Endometrial microvascular endothelial cells (primary cell): ENCODE results near the gene SMPD3. TPM values are rescaled to one million over a fixed set of nuclear protein-coding genes. Genes with fewer than 3 reads are reported as not detected.

ENCODE experiments used
- in situ Hi-C: cut with HindIII; loops from 2 replicates; pipeline ENCODE4 v1.10.0; 2017; ENCODE audit warnings: low sequenced_read_pairs, low pct_unique_long_range_greater_than_20kb; ENCODE audit errors: inconsistent ontology term
- total RNA-seq: library from RNA; depleted of rRNA; stranded (reverse); fragments of >200 nt; gene quantifications from one replicate; pipeline ENCODE4 v1.2.3, GENCODE V29; 2015; ENCODE audit errors: inconsistent ontology term

Gene SMPD3
- total RNA-seq, 1 donor from 2014 or later = not detected

DNA sequence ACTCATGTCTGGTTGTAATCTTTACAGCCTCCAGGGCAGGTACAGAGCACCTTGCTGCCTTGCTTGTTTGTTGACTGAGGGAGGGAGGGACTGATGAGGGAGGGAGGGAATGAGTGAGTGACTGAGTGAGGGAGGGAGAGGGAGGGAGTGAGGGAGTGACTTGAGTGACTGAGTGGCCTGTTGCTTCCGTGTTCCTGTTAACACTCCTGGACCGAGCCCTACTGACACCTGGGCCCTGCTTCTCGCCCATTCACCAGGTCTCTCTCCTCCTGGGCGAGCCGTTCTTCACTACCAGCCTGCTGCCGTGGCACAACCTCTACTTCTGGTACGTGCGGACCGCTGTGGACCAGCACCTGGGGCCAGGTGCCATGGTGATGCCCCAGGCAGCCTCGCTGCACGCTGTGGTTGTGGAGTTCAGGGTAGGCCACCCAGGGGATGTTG lies 96.3 kb downstream of the SMPD3 start:
- in situ Hi-C loops = no loop called here

DNA sequence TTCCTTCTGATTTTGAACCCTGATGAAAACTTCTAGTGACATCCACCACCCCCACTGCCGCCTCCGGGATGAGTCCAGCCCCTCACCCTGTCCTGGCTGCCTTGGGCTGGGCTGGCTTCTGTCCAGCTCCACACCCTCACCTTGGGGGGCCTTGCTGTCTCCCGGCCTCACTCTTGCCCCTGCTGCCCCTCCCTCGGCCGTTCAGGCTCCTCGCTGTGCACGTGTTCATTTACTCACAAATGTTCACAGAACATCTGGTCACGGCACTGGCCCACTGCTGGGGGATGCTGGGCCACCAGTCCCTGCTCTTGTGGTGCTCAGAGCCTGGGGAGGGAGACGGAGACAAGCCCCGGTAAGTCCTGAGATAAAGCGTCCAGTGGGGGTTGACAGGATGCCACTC lies 96.8 kb downstream of the SMPD3 start:
- in situ Hi-C loops = no loop called here

DNA sequence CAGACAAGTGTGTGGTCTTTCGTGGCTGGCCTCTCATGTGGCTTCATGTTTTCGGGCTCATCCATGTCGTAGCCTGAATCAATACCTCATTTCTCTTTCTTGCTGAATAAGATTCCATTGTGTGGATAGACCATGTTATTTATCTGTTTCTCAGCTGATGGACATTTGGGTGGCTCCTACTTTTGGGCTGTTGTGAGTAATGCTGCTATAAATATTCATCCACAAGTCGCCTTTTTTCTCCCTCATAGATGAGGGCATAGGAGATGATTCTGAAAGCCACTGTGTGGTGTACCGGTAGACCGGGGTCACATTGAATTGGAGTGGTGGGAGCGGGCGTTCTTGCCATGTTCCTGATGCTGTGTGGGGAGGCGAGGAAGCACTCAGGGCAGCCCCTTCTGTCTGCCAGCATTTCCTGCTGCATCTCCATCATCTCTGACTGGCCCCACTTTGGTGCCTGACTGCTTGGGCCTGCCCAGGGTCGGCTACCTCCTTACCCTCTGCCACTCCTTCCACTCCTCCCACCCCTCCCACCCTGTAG lies 97.4 kb downstream of the SMPD3 start:
- in situ Hi-C loops = no loop called here

DNA sequence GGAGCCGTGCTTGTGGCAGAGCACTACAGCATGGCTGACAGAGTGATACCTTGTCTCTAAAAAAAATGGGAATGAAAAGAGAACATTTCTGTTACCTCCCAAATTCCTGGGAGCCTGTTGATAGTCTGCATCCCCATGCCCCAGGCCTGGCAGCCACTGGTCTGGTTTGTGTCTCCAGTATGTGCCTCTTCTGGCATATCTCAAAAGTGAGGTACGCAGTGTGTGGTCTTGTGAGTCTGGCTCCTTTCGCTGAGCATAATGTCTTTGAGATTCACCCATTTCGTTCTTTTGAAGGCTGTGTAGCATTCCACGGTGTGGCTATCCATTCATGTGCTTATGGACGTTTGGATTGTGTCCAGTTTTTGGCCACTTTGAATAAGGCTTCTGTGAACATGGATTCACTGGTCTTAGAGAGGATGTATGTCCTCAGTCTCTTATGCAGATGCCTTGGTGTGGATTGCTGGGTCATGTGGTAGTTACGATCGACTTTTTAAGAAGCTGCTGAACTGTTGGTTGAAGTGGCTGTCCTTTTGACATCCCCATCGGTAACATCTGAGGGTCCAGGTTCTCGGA lies 98.4 kb downstream of the SMPD3 start:
- in situ Hi-C loops = no loop called here

DNA sequence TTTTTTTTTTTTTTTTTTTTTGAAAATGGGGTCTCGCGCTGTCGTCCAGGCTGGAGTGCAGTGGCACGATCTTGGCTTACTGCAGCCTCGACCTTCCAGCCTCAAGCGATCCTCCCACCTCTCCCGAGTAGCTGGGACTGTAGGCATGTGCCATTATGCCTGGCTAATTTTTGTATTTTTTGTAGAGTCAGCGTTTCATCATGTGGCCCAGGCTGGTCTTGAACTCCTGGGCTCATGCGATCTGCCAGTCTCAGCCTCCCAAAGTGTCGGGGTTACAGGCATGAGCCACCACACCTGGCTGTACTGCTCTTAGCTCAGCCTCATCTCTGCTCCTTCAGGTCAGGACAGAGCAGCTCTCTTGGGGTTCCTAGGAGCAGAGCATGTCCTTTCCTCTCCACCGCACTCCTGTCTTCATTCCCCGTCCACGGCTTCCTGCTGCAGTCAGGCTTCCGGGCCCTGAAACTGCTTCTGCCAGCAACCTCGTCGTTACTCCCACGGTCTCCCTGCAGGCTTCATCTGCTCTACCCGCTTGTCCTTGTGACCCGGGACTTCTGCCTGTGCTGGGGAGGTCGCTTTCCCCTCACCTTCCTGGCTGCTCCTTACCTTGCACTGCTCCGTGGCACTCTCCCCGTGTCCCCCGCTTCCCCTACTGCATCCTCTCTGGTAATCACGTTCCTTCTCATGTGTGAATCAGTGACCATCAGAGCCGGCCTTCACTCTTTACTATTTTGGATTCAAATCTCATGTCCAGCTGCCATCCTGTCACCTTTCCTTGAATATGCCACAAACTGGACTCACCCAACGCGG lies 99.5 kb downstream of the SMPD3 start:
- in situ Hi-C loops = no loop called here

DNA sequence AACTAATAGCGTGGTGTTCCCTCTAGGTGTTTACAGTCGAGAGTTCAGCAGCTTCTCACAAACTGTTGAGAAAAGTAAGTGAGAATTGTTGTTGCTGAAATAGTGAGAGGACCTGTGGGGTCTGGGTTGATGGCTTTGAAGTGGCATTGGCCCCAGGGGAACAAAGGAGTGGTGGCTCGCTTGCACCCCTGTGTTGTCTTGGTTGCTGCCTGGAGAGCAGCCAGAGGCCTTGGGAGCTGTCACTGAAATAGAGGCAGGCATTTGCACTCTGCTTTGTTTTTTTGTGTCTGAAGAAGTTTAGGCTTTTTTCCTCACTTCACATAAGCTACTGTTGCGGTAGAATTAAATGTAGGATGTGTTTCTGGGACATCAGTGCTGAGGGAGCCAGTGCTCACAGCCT lies 100.7 kb downstream of the SMPD3 start:
- in situ Hi-C loops = no loop called here

DNA sequence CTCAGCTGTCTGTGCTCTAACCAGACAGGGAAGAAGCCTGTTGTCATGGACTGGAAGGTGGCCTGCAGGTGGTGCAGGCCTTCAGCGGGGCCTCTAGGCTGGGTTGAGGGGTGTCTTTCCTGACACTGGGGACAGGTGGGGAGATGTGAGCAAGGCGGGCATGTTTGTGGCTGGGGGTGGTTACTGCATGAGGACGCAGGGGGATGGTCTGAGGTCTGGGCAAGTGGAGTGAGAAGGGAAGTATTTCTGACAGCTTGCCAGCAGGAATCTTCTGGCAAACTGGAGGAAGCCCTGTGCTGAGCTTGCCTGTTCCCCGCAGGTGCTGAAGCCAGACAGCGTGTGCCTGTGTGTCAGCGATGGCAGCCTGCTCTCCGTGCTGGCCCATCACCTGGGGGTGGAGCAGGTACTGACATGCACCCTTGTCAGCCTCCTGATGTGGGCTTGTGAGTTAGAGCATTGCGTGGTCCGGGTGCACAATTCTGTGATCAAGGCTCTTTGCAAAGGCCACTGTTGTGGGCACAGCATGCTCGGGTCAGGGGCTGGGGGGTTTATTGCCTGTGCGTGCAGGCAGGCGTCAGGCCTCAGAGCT lies 101.3 kb downstream of the SMPD3 start:
- in situ Hi-C loops = no loop called here

DNA sequence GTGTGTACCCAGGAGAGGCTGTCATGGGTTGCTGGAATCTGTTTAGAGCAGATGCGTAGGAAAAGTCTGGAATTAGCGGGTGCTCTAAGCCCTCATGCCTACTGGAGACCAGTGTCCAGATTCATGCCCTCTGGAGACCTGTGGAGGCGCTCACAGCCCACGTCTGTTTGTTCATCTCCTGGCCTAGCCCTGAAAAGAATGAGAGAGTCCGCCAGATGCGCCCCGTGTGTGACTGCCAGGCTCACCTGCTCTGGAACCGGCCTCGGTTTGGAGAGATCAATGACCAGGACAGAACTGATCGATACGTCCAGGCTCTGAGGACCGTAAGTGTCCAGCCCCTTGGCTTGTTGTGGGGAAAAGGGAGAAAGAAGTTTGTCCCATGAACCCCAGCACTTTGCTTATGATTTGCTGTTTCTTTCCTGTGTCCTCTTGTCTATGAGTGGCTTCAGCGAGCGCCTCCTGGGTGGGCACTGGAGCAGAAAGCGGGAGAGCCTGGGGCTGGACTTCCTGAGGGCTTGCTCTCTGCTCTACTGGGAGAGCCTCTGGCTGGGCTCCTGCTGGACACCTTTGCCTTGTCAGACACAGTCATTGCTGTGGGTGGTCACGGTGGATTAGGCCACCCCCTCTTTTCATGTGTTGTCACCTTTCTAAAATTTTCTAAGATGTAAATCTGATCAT lies 102.2 kb downstream of the SMPD3 start:
- in situ Hi-C loops = no loop called here

DNA sequence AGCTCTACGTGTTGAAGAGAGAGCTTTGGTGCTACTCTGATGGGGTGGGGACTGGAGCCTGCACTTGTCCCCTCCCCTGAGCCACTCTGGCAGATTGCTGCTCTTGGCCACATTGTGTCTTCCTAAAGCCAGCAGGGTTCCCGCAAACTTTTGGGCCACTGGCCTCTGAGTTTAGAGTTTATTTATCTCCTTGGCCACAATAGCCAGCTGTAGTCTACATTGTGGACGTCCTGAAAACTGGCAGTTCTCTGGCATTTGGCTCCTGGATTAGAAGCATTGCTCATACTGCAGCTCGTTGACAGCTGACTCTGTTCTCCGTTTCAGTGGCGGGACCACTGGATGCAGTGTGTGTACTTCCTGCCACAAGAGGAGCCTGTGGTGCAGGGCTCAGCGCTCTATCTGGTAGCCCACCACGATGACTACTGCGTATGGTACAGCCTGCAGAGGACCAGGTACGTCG lies 102.9 kb downstream of the SMPD3 start:
- in situ Hi-C loops = no loop called here

DNA sequence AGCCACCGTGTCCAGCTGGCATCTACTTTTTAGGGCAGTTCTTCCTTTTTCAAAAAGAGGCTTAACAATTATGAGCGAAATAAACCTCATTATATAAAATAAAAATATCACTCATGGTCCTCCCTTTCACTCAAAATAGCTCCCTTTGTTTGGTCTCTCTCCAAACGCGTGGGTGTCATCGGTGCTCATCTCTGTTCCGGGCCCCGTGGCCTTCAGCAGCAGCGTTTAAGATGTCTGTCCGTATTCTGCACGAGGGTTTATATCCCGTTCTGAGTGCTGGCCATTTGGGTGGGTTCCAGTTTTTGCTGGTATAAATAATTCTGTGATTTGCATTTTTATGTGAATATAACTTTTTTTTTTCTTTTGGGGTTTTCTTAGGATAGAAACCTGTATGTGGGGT lies 104.1 kb downstream of the SMPD3 start:
- in situ Hi-C loops = no loop called here

DNA sequence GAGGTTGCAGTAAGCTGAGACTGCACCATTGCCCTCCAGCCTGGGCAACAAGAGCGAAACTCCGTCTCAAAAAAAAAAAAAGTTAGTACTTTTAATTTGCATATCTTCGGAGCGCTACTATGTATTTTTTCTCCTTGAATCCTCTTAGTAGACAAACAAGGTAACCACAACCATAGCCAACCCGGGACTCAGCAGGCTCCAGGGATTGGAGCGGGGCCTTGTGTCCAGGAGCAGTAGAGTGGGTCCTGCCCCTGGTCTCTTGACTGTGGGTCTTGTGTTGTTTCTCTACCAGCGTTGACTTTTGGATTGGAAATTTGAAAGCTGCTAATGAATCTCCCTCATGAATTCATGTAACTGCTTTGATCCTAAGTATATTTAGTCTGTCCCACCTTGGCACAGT lies 105.2 kb downstream of the SMPD3 start:
- in situ Hi-C loops = no loop called here

DNA sequence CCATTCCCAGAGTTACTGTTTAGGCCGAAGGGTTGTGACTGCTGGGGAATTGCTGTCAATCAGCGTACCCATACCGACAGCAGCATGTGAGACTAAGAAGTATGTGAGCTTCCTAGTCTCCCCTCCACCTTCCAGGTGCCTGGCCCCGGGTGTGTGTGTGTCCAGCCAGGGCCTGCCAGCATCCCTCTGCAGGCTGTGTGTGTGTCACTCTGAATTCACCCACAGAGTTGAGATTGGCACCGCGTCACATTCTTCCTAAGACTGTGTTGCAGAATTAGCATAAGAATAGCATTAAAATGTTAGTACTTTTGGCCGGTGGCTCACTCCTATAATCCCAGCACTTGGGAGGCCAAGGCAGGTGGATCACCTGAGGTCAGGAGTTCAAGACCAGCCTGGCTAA lies 105.7 kb downstream of the SMPD3 start:
- in situ Hi-C loops = no loop called here

DNA sequence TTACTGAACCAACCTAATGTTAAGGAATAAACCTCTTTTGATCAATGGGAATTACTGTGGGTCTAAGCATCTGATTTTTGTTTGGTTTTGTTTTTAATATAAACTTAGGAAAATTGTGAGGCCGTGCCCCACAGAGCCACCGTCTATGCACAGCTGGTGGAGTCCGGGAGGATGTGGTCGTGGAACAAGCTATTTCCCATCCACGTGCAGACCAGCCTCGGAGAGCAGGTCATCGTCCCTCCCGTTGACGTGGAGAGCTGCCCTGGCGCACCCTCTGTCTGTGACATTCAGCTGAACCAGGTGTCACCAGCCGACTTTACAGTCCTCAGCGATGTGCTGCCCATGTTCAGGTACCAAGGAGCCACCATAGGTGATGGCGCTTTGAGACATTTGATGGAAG lies 109.1 kb downstream of the SMPD3 start:
- in situ Hi-C loops = no loop called here

DNA sequence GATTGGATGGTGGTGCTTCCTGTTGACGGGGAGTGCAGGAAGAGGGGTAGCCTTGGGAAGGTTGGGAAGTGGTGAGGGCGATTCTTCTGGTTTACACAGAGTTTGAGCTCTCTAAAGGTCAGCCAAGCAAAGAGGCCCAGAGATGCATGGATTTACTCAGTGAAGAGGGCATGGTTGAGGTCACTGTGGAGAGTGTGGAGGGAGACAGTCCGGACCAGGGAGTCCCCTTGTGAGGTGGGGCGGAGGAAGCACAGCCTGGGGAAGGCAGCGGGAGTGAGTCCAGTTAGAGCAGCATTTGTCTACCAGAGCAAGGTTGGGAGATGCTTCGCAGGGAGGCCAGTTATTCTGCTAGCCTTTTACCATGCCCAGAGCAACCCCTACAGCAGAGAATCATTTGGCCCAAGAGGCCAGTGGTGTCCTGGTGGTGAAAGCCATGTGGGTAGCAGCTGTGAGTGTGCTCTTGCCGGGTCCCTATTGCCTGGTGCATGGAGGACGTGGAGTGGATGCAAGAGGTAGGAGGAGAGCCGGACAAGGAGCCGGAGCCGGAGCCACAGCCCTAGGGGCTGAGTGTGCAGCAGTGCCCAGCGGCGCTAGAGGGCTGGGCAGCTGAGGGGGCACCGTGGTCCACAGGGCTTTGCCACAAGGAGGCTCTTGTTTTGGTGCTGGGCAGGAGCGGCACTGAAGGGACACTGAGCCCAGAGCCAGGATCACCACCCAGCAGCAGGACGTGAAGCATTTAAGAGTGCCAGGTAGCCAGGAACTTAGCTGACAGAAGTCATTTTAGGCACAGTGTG lies 109.8 kb downstream of the SMPD3 start:
- in situ Hi-C loops = no loop called here

DNA sequence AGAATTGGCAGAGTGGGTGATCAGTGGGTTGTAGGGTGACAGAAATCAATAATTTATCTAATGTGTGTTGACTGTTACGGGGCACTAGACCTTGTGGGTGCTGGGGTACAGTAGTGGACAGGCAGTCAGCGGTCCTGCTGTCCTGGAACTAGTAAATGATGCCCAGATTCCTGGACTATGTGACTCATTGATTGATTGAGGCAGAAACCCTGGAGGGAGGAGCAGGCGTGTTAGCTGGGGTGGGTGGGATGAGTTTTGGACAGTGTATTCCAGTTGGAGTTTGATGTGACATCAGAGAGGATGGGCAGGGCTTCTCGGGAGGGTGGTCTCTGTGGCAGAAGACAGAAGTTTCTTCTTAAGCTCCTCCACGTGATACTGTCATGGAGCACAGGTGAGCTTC lies 113.1 kb downstream of the SMPD3 start:
- in situ Hi-C loops = no loop called here

DNA sequence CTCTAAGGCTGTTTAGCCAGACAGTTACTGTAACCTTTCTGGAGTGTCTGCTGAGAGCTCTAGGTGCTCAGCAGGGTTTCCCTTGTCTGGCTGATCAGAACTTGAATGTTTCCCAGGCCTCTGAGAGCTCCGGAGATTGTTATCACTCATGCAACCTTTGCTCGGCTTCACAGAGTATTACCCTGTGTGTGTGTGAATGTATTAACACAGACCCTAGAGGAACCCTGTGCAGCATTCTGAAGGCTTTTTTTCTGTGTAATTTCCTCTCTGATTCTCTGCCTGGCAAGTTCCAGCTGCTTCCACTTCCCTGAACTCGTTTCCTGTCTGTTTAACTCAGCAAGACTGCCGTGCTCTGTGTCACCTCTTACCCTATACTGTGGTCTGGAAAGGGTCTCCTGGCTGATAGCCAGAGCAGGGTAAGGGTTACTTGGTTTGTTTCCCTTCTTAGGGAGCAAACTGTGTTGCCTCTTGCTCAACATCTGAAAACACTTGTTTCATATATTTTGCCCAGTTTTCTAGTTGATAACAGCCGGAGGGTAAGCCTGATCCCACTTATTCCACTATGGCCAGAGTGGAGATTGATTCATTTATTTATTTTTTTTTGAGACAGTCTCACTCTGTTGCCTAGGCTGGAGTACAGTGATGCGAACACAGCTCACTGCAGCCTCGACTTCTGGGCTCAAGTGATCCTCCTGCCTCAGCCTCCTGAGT lies 115.7 kb downstream of the SMPD3 start:
- in situ Hi-C loops = no loop called here

DNA sequence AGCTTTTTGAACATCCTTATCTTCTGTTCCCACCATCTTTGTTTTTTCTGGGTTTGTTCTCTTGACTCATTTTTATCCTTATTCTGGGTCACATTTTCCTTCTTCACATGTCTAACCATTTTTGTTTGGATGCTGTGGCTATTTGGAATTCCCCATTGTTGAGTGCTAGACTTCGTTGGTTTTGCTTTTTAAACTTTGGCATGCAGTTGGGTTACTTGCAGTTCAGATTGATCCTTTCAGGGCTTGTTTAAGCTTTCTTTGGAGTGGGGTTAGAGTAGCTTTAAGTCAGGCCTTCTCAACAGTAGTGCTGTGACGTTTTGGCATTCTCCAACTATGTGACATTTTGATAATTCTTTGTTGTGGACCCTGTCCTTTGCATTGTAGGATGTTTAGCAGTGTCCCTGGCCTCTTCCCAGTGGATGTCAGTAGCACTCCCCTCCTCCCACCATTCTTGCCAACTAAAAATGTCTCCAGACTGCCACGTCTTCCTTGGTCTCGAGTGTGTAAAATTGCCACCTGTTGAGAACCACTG lies 116.4 kb downstream of the SMPD3 start:
- in situ Hi-C loops = no loop called here

DNA sequence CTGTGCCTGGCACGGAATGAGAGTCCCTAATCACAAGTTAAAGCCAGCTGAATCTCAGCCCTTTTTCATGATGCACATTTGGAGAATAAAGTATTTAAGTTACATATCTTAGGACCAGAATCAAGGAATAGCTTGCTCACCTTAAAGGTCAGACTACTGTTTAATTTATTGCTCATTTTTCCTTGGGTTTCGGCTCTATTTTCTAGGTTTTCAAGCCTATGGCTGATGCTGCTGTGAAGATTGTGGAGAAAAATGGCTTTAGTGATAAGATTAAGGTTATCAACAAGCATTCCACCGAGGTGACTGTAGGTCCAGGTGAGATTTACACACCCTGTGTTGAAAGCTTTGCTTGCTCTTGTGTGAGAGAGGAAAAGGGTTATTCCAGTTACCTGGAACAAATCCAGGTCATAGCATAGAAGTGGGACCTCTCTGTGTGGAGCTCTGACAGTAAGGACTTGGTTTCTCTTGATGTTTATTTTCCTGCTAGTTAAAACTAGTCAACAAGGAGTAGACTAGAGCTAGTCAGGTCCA lies 119.4 kb downstream of the SMPD3 start:
- in situ Hi-C loops = no loop called here
